ENCODE results near the gene TSTD1.
"Not testable (repeated sequence)": the region's sequence is repeated elsewhere in the genome, so short reads cannot be mapped to it uniquely, and the experiment has no call there.

Gene TSTD1

GRCh38 chr1:161068306-161069234 is 29.8 kb upstream of the TSTD1 start:
- DNase-seq, result no peak

GRCh38 chr1:161066694-161067093 is 27.9 kb upstream of the TSTD1 start:
- no peak for DNase-seq

DNA sequence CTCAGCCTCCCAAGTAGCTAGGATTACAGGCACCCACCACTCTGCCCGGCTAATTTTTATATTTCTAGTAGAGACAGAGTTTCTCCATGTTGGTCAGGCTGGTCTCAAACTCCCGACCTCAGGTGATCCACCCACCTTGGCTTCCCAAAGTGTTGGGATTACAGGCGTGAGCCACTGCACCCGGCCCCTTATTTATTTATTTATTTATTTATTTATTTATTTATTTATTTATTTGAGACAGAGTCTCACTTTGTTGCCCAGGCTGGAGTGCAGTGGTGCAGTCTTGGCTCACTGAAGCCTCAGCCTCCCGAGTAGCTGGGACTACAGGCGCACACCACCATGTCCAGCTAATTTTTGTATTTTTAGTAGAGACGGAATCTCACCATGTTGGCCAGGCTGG is 26.9 kb upstream of the TSTD1 start:
- DNase-seq, result not testable (repeated sequence)

- DNase-seq, result not testable (repeated sequence)
These were observed 25.2 kb upstream of the TSTD1 start for GRCh38 chr1:161063936-161064335.

GRCh38 chr1:161061419-161061818 is 22.7 kb upstream of the TSTD1 start:
- DNase-seq, result no peak

DNA sequence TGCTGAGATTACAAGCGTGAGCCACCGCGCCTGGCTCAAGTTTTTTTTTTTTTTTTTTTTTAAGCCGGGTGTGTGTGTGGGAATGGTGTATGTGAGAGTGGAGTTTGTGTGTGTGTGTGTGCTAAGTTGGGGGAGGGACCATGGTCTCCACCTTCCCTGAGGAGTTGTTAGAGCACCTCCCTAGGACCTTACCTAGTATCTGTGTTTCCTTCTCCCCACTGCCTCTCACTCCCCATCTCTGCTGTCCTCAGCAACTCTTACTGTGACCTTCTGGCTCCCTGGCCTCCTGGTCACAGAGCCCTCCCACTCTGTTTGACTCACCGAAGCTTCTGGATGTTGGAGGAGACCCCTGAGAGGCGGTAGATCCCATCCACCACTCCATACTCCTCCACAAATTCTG is 20.5 kb upstream of the TSTD1 start:
- DNase-seq, result no peak

DNA sequence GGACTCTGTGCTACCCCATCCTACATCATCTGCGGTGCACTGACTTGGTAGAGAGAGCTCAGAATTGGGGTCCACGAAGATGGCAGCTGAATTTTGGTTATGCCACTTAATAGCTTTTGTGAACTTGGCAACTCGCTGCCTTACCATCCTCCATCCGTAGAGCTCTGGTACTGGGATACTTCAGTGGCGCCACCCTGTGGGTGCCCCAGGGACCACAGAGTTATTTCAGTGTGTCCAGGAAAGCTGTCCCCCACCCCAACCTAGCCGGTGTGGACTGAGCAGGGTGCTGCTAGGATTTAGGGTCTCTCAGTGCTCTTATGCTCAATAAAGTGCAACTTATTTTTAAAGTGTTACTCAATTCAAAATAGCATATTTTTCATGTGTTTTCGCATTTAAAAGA is 16.0 kb upstream of the TSTD1 start:
- no peak for DNase-seq

GRCh38 chr1:161054232-161054631 is 15.5 kb upstream of the TSTD1 start:
- DNase-seq, result no peak

- DNase-seq, result no peak
These were observed 14.1 kb upstream of the TSTD1 start for GRCh38 chr1:161052899-161053298.

- no peak for DNase-seq
These were observed 12.5 kb upstream of the TSTD1 start for GRCh38 chr1:161051219-161051618.

DNA sequence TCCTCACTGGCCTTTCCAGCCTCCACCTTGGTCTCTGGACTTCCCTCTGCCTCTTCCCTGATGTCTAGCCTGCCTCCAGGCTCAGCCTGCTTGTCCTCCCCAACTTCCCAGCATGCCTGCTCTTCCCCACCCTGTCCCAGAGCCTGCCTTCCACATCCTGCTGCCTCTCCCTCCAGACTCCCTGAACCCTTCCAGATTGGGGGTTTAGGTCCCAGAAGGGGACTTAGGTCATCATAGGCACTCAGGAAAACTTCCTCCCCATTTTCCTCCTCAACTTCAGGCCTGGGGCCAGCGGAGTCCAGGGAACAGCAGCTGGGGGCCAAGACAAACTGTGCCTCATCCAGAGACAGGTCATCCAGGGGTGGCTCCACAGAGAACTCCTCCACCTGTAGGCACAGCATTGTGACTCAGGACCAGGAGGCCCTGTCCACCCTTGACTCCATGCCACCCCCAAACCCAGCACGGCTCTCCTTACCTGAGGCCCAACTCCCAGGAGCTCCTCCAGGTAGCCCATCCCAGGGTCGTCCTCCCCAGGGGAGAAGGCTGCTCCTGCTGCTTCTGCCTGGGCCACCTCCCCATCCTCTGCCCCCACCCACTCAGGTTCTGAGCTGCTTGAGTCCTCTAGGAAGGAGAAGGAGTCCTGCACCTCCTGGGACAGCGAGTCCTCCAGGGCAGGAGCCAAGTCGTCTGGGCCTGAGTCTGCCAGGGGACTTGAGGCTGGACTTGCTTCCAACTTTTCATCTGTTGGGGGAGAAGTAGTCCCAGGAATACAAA is 10.4 kb upstream of the TSTD1 start:
- no peak for DNase-seq

DNA sequence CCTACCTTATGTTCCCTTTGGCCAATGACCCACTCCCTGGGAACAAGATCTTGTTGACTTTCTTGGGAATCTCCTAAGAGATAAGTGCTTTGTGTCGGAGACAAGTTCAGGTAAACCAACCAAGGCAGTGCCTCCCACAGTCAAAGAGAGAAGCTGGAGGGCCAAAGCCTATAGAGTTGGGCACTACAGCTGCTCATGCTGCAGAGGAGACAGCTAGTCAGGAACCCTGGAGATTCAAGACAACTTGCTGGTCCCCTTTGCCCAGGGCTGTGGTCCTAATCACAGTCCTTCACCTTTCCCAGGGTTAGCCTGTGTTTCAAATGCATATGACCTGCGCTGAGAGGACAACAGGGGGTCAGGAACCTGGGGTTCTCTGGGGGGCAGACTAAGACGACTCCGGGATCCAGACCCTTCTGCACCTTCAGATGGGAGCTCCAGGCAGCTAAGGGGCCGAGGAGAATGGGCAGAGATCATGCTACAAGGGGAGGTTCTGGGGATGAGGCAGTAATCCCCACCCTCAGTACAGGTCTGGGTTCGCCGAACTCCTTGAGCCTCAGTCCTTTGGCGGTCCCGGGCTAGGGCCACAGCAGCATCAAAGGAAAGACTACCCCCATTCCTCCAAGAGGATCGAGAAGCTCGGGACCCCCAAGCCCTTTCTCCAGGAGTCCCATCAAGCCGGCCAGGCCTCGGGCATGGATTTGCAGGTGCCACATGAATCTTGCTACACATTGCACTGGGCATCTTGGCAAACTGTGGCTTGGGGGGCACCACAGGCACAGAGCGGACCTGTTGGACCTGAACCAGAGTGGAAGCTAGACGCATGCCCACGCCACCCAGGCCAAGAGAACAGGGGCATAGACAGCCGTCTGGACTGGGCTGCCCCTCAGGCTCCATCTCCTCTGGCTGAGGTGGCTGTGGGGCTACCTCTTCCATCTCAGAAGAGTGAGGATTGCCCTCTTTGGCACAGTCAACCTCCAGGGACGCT is 9.0 kb upstream of the TSTD1 start:
- no peak for DNase-seq

DNA sequence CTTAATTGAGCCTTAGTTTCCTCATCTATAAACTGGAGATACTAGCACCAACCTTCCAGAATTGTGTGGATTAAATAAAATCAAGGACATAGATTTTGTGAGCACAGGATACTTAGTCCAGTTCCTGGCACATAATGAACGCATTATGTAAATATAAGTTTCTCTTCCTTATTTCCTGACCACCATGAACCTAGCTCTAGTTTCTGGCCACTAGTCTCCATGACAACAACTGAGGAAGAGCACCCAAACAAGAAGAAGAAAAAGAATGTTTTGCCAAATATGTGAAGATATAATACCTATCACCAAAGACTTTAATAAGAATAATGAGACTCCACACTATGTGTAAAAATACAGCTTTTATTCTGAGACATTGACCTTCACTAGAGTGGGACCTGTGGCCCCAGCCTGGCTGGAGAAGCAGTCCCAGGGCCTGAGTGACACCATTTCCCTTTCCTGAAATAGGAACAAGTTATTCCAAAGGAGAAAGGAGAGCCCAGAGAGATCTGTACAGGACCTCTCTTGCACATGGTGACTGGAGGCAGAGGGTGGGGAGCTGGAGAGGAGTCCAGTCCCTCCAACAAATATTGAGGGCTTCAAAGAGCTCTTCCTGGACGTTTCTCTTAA is 8.0 kb upstream of the TSTD1 start:
- DNase-seq, result no peak

DNA sequence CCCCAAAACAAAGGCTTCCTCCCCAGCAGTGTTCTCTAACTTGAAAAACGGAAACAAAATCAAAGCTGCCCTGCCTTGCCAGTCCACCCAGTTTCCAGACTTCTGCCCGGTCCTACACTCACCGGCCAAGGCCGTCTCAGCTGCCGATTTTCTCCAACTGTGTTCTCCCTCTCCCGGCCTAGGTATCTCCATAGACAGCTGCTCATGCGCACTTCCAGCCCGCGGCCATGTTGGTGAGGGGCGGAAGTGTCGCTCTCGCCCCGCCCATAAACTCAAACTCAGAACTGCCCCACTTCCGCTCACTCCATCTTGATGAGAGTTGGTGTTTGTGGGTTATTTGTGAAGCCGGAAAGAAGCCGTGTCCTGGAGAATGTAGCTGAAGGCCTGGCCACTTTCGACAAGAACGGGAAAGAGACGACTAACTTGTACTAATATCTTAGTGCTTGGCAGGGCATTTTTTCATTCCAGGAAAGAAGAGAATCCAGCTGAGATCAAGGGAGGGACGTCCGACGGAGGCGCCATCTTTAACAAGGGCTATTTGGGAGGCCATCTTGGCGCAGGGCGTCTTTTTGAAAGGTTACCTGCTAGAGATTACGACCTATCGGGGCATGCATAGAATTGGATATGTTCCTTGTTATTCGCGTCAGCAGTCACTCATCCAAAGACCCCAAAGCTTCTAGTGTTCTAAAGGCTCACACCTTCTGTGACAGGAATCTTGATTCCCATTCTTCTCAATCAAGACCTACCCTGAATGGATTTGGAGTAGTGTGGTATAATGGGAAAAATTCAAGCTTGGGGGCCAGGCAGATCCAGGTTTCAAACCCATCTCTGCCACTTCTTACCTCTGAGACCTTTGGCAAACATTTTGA is 7.2 kb upstream of the TSTD1 start, which contains the start of gene USF1:
Gene USF1, minus strand, starts transcription at position 242 of the 869 bp plus-strand sequence. CDS start 2,702 bp downstream, outside the sequence.
- DNase-seq, result peak; percentile 95 to 96

DNA sequence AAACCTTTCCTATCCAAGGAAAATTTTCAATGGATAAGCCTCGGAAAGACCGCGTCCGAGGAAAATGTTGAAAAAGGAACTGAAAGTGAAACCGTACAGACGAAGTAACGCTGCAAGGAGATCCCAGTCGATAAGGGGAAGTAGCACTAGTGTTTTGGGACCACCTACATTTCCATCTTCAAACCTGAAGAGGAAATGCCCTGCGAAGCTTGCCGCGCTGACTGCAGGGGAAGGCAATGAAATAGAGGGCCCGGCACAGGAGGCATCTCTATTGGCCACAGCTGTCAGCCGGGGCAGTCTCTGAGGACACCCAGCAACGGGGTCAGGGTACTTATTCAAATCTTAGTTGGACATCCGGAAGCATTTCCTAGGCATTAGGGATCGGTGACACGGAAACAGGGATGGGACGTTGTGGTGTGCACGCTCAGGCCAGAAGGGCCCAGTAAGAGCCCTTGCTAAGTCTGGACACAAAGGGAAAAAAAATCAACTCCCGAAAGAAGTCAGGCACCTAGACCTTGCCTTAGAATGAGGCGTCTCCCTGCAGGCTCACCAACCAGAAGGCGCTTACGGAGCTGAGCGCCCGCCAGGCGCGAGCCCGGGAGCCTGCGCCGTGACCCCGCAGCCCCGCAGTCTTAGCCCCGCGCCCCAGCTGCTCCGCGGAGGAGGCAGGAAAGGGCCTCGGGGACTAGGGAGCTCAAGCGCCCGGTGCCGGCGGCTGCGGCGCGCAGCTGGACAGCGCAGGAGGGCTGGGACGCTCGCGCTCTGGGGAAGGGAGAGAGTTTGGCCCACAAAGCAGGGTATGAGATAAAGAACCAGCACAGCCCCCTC is 6.4 kb upstream of the TSTD1 start:
- DNase-seq, result peak; percentile 55 to 74

DNA sequence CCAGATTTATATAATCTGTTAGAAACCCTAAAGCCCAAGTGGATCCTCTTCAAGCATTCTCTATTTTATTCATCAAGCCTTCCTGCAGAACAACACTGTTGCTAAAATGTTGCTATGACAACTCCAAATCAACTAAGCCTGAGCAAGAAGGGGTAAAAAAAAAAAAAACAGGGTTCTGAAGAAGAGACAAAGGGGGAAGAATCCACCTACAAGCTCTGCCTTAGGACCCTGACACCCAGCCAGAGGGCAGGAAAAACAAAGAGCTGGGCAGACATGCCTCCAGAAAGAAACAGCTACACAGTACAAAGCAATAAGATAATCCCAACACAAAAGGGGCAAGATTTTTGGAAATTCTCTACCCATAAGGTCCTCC is 5.8 kb upstream of the TSTD1 start:
- DNase-seq, result no peak

DNA sequence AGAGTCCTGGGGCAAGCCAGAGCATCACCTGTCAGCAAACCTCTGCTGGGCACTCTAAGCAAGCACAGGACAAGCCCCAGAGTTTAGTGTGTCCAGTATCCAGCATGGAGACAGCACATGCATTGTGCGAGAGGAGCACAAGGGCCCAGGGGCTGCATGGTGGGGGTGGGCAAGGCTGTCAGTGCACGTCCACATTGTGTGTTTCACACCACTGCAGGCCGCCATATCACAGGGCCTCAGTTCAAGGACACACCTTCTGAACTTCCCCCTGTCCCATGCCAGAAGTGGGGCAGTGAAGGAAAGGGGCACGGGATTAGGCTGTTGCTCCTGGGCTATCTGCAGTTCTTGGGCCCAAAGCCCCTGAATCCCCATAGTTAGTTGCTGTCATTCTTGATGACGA is 782 bp upstream of the TSTD1 start:
- DNase-seq, result peak in 1 of 2 experiments; percentile 2

- DNase-seq, result no peak
These were observed 386 bp upstream of the TSTD1 start for GRCh38 chr1:161039154-161039545.

DNA sequence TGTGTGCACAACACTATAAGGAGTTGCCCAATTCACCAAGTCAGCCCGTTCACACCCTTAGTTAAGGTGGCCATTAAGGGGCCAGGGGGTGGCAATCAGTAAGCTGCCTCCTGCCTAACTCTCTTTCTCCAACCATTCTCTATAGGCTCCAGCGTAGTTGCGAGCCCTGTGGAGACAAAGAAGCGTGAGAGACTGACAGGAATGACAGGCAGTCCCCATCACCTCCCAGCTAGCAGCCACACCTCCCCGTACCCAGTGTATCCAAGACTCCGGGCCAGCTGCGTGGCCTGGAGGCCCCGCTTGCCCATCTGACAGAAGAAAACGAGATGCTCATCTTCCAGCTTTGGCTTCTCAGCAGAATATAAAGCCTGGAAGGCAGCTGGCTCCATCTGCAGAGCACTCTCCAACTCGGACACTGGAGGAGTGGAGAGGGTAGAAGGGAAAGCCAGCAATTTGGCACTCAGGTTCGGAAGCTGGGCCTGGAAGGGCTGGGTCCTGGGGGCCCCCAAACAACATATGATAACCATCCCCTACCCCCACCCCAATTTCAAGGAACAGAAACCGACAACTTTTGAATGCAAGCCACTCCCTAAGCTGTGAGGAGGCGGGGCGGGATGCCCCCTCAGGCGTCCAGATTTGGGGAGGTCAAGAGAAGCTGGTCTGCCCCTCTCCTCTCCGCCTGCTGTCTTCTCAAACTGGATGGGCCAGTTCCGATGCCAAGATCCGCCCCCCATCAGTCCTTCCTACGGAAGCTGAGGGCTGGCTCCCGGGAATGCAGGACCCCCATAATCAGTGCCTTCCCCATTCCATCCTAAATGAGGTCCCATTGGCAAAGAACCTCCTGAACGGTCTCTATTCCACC is 872 bp downstream of the TSTD1 start:
- DNase-seq, result no peak
